Stimulated activated CD8-positive, alpha-beta memory T cell treated with anti-CD3 and anti-CD28 coated beads, Interleukin-4, amount 100 ng/mL, for 48 hours (primary cell): ENCODE results near the gene GNB3.
"Not testable (repeated sequence)": the region's sequence is repeated elsewhere in the genome, so short reads cannot be mapped to it uniquely, and the experiment has no call there.

Experiments used
- DNase-seq: peaks from one replicate; pipeline ENCODE4 v3.0.0-alpha.2; 2020

Gene GNB3

GRCh38 chr12:6863586-6864321, 23.0 kb downstream of the GNB3 start:
- no peak for DNase-seq

- not testable (repeated sequence) for DNase-seq
Observed at GRCh38 chr12:6865307-6865706, 24.6 kb downstream of the GNB3 start.

- peak; percentile 39 for DNase-seq
Observed at GRCh38 chr12:6866163-6866919, 25.6 kb downstream of the GNB3 start.

GRCh38 chr12:6866920-6867412, 26.2 kb downstream of the GNB3 start:
- DNase-seq = no peak

- peak; percentile 87 for DNase-seq
Observed at GRCh38 chr12:6867413-6868210, 26.9 kb downstream of the GNB3 start, which contains the start of gene TPI1. TSS of gene TPI1 (plus strand) at chr12:6867531. CDS start at chr12:6867567, 36 bp downstream.

- DNase-seq = no peak
Observed at GRCh38 chr12:6868211-6869048, 27.7 kb downstream of the GNB3 start.

- peak; percentile 91 for DNase-seq
Observed at GRCh38 chr12:6869049-6870021, 28.6 kb downstream of the GNB3 start.

- not testable (repeated sequence) for DNase-seq
Observed at GRCh38 chr12:6870304-6870703, 29.6 kb downstream of the GNB3 start.

- DNase-seq = peak; percentile 66
Observed at GRCh38 chr12:6871052-6871957, 30.6 kb downstream of the GNB3 start.

- peak; percentile 92 for DNase-seq
Observed at GRCh38 chr12:6872073-6873048, 31.6 kb downstream of the GNB3 start.

- peak; percentile 100 for DNase-seq
Observed at GRCh38 chr12:6873094-6874014, 32.6 kb downstream of the GNB3 start, which contains the start of gene SPSB2. TSS of gene SPSB2 (minus strand) at chr12:6873303. CDS start at chr12:6872901, 402 bp downstream.

- not testable (repeated sequence) for DNase-seq
Observed at GRCh38 chr12:6874015-6874368, 33.3 kb downstream of the GNB3 start.

- not testable (repeated sequence) for DNase-seq
Observed at GRCh38 chr12:6879824-6880223, 39.1 kb downstream of the GNB3 start.

GRCh38 chr12:6883252-6883651, 42.5 kb downstream of the GNB3 start:
- DNase-seq = no peak

- DNase-seq = no peak
Observed at GRCh38 chr12:6883683-6884082, 43.0 kb downstream of the GNB3 start.

- no peak for DNase-seq
Observed at GRCh38 chr12:6884539-6884938, 43.8 kb downstream of the GNB3 start.
